GM21576 (cell line): ENCODE measurements around the gene CHRDL2.
"Not testable (repeated sequence)": the region's sequence is repeated elsewhere in the genome, so short reads cannot be mapped to it uniquely, and the experiment has no call there.

ENCODE experiments used
- ATAC-seq: cut with Tn5 transposase; IDR thresholded peaks from one replicate; pipeline ENCODE4 v1.9.1; 2021; ENCODE audit warnings: mild to moderate bottlenecking, moderate library complexity; ENCODE audit not compliant: unreplicated experiment

The CHRDL2 gene

GRCh38 chr11:74731301-74732094 lies at the start of gene CHRDL2:
Gene CHRDL2, minus strand, starts transcription at chr11:74731426. Its CDS starts 538 bp downstream, at chr11:74730888.
- ATAC-seq, result no peak

GRCh38 chr11:74780248-74781005 lies 49.2 kb upstream of the CHRDL2 start:
- no peak for ATAC-seq

- no peak for ATAC-seq
Measured at GRCh38 chr11:74778581-74778980, 47.4 kb upstream of the CHRDL2 start.

GRCh38 chr11:74777877-74778276 lies 46.7 kb upstream of the CHRDL2 start:
- ATAC-seq, result no peak

- ATAC-seq, result no peak
Measured at GRCh38 chr11:74777038-74777437, 45.8 kb upstream of the CHRDL2 start.

GRCh38 chr11:74776546-74776945 lies 45.3 kb upstream of the CHRDL2 start:
- no peak for ATAC-seq

- ATAC-seq, result no peak
Measured at GRCh38 chr11:74775762-74776161, 44.5 kb upstream of the CHRDL2 start.

- ATAC-seq, result no peak
Measured at GRCh38 chr11:74773476-74773875, 42.2 kb upstream of the CHRDL2 start.

GRCh38 chr11:74771139-74771538 lies 39.9 kb upstream of the CHRDL2 start:
- ATAC-seq, result no peak

GRCh38 chr11:74770456-74770855 lies 39.2 kb upstream of the CHRDL2 start:
- no peak for ATAC-seq

- no peak for ATAC-seq
Measured at GRCh38 chr11:74769055-74769707, 38.0 kb upstream of the CHRDL2 start.

GRCh38 chr11:74768172-74768651 lies 37.0 kb upstream of the CHRDL2 start:
- ATAC-seq, result peak; percentile 52

- ATAC-seq, result no peak
Measured at GRCh38 chr11:74766905-74767304, 35.7 kb upstream of the CHRDL2 start.

- ATAC-seq, result no peak
Measured at GRCh38 chr11:74756571-74756970, 25.3 kb upstream of the CHRDL2 start.

GRCh38 chr11:74755395-74755995 lies 24.3 kb upstream of the CHRDL2 start:
- ATAC-seq, result no peak

- no peak for ATAC-seq
Measured at GRCh38 chr11:74754507-74755252, 23.5 kb upstream of the CHRDL2 start.

- ATAC-seq, result no peak
Measured at GRCh38 chr11:74751303-74751702, 20.1 kb upstream of the CHRDL2 start.

- not testable (repeated sequence) for ATAC-seq
Measured at GRCh38 chr11:74750598-74750997, 19.4 kb upstream of the CHRDL2 start.

- no peak for ATAC-seq
Measured at GRCh38 chr11:74749965-74750296, 18.7 kb upstream of the CHRDL2 start.

GRCh38 chr11:74749127-74749964 lies 18.1 kb upstream of the CHRDL2 start:
- peak; percentile 38 for ATAC-seq
